ENCODE results near the gene RIPOR1. TPM values are rescaled to one million over a fixed set of nuclear protein-coding genes. Genes with fewer than 3 reads are reported as not detected.

The RIPOR1 gene
- total and polyA plus RNA-seq, 2 experiments from 2014 or later, result 7.6 to 22.4 TPM

DNA sequence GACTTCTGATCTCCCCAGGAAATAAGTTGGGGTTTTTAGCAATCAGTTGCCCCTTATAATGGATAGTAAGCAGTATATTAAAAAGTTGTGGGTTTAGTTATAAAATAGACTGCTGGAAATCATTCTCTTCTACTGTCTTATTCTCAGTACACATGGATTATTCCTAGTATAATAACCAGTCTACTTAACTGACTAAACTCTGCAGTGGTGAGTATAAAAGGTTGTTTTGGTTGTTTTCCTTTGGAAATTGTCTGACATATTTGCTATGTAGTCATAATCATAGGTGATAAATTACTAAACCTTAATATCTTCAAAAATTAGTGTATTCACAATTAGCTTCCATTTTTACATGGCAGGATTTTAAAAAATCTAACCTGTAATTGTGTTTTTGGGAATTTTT is 65.1 kb downstream of the RIPOR1 start:
- Histone ChIP-seq H2AFZ (no peak overlapping the region), H3K79me2 (replicated peaks; ENCODE audit: insufficient read depth) (peaks cover 58% of the 10 kb centered on the region), H3K9me2 (ENCODE audit: insufficient read depth) (no peaks in the 10 kb centered on the region), H3K36me3 (ENCODE audit: insufficient read depth) (no peaks in the 10 kb centered on the region), H4K20me1 (replicated peaks; ENCODE audit: insufficient read depth) (no peaks in the 10 kb centered on the region), H3K27ac (ENCODE audit: low read depth) (peak overlapping the region; percentile 91), H3K4me3 (peak overlapping the region; percentile 48), H3K4me1 (ENCODE audit: insufficient read depth) (peaks cover 64% of the 10 kb centered on the region), H3F3A (replicated peaks; ENCODE audit: low read depth) (peaks cover 14% of the 10 kb centered on the region), H3K27me3 (ENCODE audit: insufficient read depth) (no peaks in the 10 kb centered on the region), H3K4me2 (peak overlapping the region; percentile 70)
- Mint-ChIP-seq H3K27me3 (ENCODE audit: insufficient read depth, low read depth, poor library complexity) (peaks cover 5% of the 10 kb centered on the region), H3K4me3 (peak overlapping the region; percentile 59), H3K9me3 (no peaks in the 10 kb centered on the region), H3K36me3 (ENCODE audit: low read depth) (peaks cover 17% of the 10 kb centered on the region; the same call in 2 of the 3 replicates), H3K27ac (peak overlapping the region; percentile 76), H3K4me1 (peaks cover 49% of the 10 kb centered on the region)
- DNase-seq (ENCODE audit: low spot score), result no peak
- TF ChIP-seq, protein P1, sequence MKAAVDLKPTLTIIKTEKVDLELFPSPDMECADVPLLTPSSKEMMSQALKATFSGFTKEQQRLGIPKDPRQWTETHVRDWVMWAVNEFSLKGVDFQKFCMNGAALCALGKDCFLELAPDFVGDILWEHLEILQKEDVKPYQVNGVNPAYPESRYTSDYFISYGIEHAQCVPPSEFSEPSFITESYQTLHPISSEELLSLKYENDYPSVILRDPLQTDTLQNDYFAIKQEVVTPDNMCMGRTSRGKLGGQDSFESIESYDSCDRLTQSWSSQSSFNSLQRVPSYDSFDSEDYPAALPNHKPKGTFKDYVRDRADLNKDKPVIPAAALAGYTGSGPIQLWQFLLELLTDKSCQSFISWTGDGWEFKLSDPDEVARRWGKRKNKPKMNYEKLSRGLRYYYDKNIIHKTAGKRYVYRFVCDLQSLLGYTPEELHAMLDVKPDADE (IDR thresholded peaks at IDR 0.05), result no peak
- TF ChIP-seq ZNF331 (CRISPR knock-in tag; IDR thresholded peaks at IDR 0.05; ENCODE audit: low read depth), result no peak
- TF ChIP-seq EZH2phosphoT487 (IDR thresholded peaks at IDR 0.05; ENCODE audit: unreplicated experiment), result no peak
- TF ChIP-seq, protein P2, sequence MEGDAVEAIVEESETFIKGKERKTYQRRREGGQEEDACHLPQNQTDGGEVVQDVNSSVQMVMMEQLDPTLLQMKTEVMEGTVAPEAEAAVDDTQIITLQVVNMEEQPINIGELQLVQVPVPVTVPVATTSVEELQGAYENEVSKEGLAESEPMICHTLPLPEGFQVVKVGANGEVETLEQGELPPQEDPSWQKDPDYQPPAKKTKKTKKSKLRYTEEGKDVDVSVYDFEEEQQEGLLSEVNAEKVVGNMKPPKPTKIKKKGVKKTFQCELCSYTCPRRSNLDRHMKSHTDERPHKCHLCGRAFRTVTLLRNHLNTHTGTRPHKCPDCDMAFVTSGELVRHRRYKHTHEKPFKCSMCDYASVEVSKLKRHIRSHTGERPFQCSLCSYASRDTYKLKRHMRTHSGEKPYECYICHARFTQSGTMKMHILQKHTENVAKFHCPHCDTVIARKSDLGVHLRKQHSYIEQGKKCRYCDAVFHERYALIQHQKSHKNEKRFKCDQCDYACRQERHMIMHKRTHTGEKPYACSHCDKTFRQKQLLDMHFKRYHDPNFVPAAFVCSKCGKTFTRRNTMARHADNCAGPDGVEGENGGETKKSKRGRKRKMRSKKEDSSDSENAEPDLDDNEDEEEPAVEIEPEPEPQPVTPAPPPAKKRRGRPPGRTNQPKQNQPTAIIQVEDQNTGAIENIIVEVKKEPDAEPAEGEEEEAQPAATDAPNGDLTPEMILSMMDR (conservative IDR thresholded peaks at IDR 0.05; ENCODE audit: low read depth in 2 of 2), result no peak
- TF ChIP-seq, protein P3, sequence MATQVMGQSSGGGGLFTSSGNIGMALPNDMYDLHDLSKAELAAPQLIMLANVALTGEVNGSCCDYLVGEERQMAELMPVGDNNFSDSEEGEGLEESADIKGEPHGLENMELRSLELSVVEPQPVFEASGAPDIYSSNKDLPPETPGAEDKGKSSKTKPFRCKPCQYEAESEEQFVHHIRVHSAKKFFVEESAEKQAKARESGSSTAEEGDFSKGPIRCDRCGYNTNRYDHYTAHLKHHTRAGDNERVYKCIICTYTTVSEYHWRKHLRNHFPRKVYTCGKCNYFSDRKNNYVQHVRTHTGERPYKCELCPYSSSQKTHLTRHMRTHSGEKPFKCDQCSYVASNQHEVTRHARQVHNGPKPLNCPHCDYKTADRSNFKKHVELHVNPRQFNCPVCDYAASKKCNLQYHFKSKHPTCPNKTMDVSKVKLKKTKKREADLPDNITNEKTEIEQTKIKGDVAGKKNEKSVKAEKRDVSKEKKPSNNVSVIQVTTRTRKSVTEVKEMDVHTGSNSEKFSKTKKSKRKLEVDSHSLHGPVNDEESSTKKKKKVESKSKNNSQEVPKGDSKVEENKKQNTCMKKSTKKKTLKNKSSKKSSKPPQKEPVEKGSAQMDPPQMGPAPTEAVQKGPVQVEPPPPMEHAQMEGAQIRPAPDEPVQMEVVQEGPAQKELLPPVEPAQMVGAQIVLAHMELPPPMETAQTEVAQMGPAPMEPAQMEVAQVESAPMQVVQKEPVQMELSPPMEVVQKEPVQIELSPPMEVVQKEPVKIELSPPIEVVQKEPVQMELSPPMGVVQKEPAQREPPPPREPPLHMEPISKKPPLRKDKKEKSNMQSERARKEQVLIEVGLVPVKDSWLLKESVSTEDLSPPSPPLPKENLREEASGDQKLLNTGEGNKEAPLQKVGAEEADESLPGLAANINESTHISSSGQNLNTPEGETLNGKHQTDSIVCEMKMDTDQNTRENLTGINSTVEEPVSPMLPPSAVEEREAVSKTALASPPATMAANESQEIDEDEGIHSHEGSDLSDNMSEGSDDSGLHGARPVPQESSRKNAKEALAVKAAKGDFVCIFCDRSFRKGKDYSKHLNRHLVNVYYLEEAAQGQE (IDR thresholded peaks at IDR 0.05; ENCODE audit: unreplicated experiment), result no peak
- TF ChIP-seq ZNF114 (CRISPR knock-in tag; IDR thresholded peaks at IDR 0.05), result no peak
- no peak for TF ChIP-seq POLR2AphosphoS5 (IDR thresholded peaks at IDR 0.05; ENCODE audit: low read depth)
- no peak for TF ChIP-seq STAT1 (IDR thresholded peaks at IDR 0.05; ENCODE audit: unreplicated experiment)
- no peak for TF ChIP-seq NANOG (IDR thresholded peaks at IDR 0.05; ENCODE audit: borderline replicate concordance)
- TF ChIP-seq EZH2 (IDR thresholded peaks at IDR 0.05; ENCODE audit: low read depth, unreplicated experiment), result no peak
- TF ChIP-seq JUNB (IDR thresholded peaks at IDR 0.05; ENCODE audit: unreplicated experiment), result no peak
- TF ChIP-seq CREB1 (CRISPR knock-in tag; IDR thresholded peaks at IDR 0.05; ENCODE audit: low read depth), result no peak
- TF ChIP-seq, protein P4, sequence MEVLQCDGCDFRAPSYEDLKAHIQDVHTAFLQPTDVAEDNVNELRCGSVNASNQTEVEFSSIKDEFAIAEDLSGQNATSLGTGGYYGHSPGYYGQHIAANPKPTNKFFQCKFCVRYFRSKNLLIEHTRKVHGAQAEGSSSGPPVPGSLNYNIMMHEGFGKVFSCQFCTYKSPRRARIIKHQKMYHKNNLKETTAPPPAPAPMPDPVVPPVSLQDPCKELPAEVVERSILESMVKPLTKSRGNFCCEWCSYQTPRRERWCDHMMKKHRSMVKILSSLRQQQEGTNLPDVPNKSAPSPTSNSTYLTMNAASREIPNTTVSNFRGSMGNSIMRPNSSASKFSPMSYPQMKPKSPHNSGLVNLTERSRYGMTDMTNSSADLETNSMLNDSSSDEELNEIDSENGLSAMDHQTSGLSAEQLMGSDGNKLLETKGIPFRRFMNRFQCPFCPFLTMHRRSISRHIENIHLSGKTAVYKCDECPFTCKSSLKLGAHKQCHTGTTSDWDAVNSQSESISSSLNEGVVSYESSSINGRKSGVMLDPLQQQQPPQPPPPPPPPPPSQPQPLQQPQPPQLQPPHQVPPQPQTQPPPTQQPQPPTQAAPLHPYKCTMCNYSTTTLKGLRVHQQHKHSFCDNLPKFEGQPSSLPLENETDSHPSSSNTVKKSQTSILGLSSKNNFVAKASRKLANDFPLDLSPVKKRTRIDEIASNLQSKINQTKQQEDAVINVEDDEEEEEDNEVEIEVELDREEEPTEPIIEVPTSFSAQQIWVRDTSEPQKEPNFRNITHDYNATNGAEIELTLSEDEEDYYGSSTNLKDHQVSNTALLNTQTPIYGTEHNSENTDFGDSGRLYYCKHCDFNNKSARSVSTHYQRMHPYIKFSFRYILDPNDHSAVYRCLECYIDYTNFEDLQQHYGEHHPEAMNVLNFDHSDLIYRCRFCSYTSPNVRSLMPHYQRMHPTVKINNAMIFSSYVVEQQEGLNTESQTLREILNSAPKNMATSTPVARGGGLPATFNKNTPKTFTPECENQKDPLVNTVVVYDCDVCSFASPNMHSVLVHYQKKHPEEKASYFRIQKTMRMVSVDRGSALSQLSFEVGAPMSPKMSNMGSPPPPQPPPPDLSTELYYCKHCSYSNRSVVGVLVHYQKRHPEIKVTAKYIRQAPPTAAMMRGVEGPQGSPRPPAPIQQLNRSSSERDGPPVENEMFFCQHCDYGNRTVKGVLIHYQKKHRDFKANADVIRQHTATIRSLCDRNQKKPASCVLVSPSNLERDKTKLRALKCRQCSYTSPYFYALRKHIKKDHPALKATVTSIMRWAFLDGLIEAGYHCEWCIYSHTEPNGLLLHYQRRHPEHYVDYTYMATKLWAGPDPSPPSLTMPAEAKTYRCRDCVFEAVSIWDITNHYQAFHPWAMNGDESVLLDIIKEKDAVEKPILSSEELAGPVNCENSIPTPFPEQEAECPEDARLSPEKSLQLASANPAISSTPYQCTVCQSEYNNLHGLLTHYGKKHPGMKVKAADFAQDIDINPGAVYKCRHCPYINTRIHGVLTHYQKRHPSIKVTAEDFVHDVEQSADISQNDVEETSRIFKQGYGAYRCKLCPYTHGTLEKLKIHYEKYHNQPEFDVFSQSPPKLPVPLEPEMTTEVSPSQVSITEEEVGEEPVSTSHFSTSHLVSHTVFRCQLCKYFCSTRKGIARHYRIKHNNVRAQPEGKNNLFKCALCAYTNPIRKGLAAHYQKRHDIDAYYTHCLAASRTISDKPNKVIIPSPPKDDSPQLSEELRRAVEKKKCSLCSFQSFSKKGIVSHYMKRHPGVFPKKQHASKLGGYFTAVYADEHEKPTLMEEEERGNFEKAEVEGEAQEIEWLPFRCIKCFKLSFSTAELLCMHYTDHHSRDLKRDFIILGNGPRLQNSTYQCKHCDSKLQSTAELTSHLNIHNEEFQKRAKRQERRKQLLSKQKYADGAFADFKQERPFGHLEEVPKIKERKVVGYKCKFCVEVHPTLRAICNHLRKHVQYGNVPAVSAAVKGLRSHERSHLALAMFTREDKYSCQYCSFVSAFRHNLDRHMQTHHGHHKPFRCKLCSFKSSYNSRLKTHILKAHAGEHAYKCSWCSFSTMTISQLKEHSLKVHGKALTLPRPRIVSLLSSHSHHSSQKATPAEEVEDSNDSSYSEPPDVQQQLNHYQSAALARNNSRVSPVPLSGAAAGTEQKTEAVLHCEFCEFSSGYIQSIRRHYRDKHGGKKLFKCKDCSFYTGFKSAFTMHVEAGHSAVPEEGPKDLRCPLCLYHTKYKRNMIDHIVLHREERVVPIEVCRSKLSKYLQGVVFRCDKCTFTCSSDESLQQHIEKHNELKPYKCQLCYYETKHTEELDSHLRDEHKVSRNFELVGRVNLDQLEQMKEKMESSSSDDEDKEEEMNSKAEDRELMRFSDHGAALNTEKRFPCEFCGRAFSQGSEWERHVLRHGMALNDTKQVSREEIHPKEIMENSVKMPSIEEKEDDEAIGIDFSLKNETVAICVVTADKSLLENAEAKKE (CRISPR knock-in tag; IDR thresholded peaks at IDR 0.05), result no peak
- no peak for ATAC-seq

Data from GM23338 (cell line).